Testis (tissue), 2 donors: ENCODE data around the gene MNX1.

Experiments
- POLR2A ChIP-seq: fragments of 450-650 bp; IDR thresholded peaks from one replicate; pipeline ENCODE4 v1.6.1; 2017; ENCODE audit warnings: antibody characterized with exemption, mild to moderate bottlenecking, moderate library complexity
- TF ChIP-seq, protein P1 (sequence below), 3 experiments: fragments of 450-650 bp in 2 of 3; fragments of 200-600 bp in 1 of 3; sonication (generic) in 1 of 3; IDR thresholded peaks; one replicate each; pipeline ENCODE4 v1.5.1; 2016 to 2019; ENCODE audit warnings: antibody characterized with exemption in 3 of 3, mild to moderate bottlenecking in 2 of 3, moderate library complexity in 1 of 3

GRCh38 chr7:157058701-157059100 lies 48.2 kb upstream of the MNX1 start:
- TF ChIP-seq POLR2A = no peak
- TF ChIP-seq, protein P1, sequence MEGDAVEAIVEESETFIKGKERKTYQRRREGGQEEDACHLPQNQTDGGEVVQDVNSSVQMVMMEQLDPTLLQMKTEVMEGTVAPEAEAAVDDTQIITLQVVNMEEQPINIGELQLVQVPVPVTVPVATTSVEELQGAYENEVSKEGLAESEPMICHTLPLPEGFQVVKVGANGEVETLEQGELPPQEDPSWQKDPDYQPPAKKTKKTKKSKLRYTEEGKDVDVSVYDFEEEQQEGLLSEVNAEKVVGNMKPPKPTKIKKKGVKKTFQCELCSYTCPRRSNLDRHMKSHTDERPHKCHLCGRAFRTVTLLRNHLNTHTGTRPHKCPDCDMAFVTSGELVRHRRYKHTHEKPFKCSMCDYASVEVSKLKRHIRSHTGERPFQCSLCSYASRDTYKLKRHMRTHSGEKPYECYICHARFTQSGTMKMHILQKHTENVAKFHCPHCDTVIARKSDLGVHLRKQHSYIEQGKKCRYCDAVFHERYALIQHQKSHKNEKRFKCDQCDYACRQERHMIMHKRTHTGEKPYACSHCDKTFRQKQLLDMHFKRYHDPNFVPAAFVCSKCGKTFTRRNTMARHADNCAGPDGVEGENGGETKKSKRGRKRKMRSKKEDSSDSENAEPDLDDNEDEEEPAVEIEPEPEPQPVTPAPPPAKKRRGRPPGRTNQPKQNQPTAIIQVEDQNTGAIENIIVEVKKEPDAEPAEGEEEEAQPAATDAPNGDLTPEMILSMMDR (IDR thresholded peaks at IDR 0.05) = no peak
